Neuronal stem cell (in vitro differentiated cells): Measurements from ENCODE around the gene ZBTB12. TPM values are rescaled to one million over a fixed set of nuclear protein-coding genes. Genes with fewer than 3 reads are reported as not detected.

Experiments
- DNase-seq: peaks from one replicate; pipeline ENCODE4 v3.0.0-alpha.2; 2013; ENCODE audit warnings: low spot score
- H2AFZ ChIP-seq: one replicate; pipeline ENCODE4 v1.6.1; 2013; ENCODE audit warnings: mild to moderate bottlenecking, low read length, inconsistent platforms
- H2AK5ac ChIP-seq: 2 replicates; pipeline ENCODE4 v1.6.1; 2013; ENCODE audit warnings: low read depth, mild to moderate bottlenecking, inconsistent platforms, low read length, moderate library complexity, mixed read lengths
- H2BK120ac ChIP-seq: 2 replicates; pipeline ENCODE4 v1.6.1; 2013; ENCODE audit warnings: low read depth, mild to moderate bottlenecking, inconsistent platforms, low read length, moderate library complexity, mixed read lengths
- H2BK12ac ChIP-seq: one replicate; pipeline ENCODE4 v1.6.1; 2013; ENCODE audit warnings: low read length, inconsistent platforms
- H2BK15ac ChIP-seq: 2 replicates; pipeline ENCODE4 v1.6.1; 2013; ENCODE audit warnings: mild to moderate bottlenecking, low read length, inconsistent platforms, mixed read lengths
- H2BK5ac ChIP-seq: one replicate; pipeline ENCODE4 v1.6.1; 2013; ENCODE audit warnings: inconsistent platforms, mild to moderate bottlenecking, low read length, moderate library complexity
- H3K14ac ChIP-seq: one replicate; pipeline ENCODE4 v1.6.1; 2013; ENCODE audit warnings: low read length, inconsistent platforms
- H3K18ac ChIP-seq: 2 replicates; pipeline ENCODE4 v1.6.1; 2013; ENCODE audit warnings: low read length, inconsistent platforms
- H3K23ac ChIP-seq: 2 replicates; pipeline ENCODE4 v1.6.1; 2013; ENCODE audit warnings: low read depth, mild to moderate bottlenecking, mixed read lengths, low read length, inconsistent platforms; ENCODE audit not compliant: poor library complexity
- H3K27ac ChIP-seq: replicated peaks from 3 replicates; pipeline ENCODE4 v1.5.1; 2013; ENCODE audit warnings: low read length, inconsistent platforms
- H3K27me3 ChIP-seq, 3 experiments: 2 replicates each; pipeline ENCODE4 v1.6.1; 2013; ENCODE audit warnings: low read length in 3 of 3, mild to moderate bottlenecking in 2 of 3, inconsistent platforms in 1 of 3, low read depth in 1 of 3, mixed read lengths in 1 of 3, moderate library complexity in 1 of 3; ENCODE audit not compliant: control insufficient read depth in 3 of 3, insufficient read depth in 3 of 3
- H3K36me3 ChIP-seq, 2 donors: replicated peaks in 1 of 2; 2 replicates each; pipeline ENCODE4 v1.6.1; 2013; ENCODE audit warnings: low read length in 2 of 2; ENCODE audit not compliant: control insufficient read depth in 2 of 2, insufficient read depth in 2 of 2
- H3K4ac ChIP-seq: 2 replicates; pipeline ENCODE4 v1.6.1; 2013; ENCODE audit warnings: inconsistent platforms, mild to moderate bottlenecking, low read length, moderate library complexity
- H3K4me1 ChIP-seq, 2 donors: 1 replicate in 1 of 2; 2 replicates in 1 of 2; pipeline ENCODE4 v1.6.1; 2013; ENCODE audit warnings: low read length in 2 of 2, low read depth in 1 of 2; ENCODE audit not compliant: control insufficient read depth in 2 of 2, insufficient read depth in 1 of 2
- H3K4me2 ChIP-seq: one replicate; pipeline ENCODE4 v1.6.1; 2013; ENCODE audit warnings: mild to moderate bottlenecking, low read length, inconsistent platforms; ENCODE audit not compliant: insufficient read depth, poor library complexity, severe bottlenecking
- H3K4me3 ChIP-seq, 2 donors: 2 replicates each; pipeline ENCODE4 v1.5.1; 2013; ENCODE audit warnings: low read length in 2 of 2, mild to moderate bottlenecking in 2 of 2, inconsistent platforms in 1 of 2, moderate library complexity in 1 of 2
- H3K79me1 ChIP-seq: one replicate; pipeline ENCODE4 v1.6.1; 2013; ENCODE audit warnings: low read depth, mild to moderate bottlenecking, inconsistent platforms, low read length, moderate library complexity
- H3K9ac ChIP-seq: one replicate; pipeline ENCODE4 v1.6.1; 2013; ENCODE audit warnings: mild to moderate bottlenecking, low read depth, low read length, inconsistent platforms; ENCODE audit not compliant: poor library complexity
- H3K9me3 ChIP-seq, 2 donors: replicated peaks in 1 of 2; 2 replicates each; pipeline versions ENCODE3 to v1.6.1; 2013; ENCODE audit warnings: low read length in 2 of 2, mild to moderate bottlenecking in 2 of 2, inconsistent platforms in 1 of 2, low read depth in 1 of 2, mixed read lengths in 1 of 2, moderate library complexity in 1 of 2; ENCODE audit not compliant: control insufficient read depth in 2 of 2, insufficient read depth in 1 of 2
- H4K8ac ChIP-seq: one replicate; pipeline ENCODE4 v1.6.1; 2013; ENCODE audit warnings: low read depth, mild to moderate bottlenecking, inconsistent platforms, low read length, moderate library complexity
- H4K91ac ChIP-seq: one replicate; pipeline ENCODE4 v1.6.1; 2013; ENCODE audit warnings: low read length, low read depth, mild to moderate bottlenecking, inconsistent platforms; ENCODE audit not compliant: poor library complexity
- WGBS, 2 donors: extraction: QIAGEN DNeasy Blood & Tissue Kit; methylation state at CpG; one replicate each; pipeline ENCODE4 v1.1.7; 2013; ENCODE audit warnings: missing lambda C conversion rate in 2 of 2, mixed read lengths in 1 of 2; ENCODE audit not compliant: insufficient read length in 2 of 2, insufficient replicate concordance in 1 of 2; ENCODE audit errors: extremely low coverage in 2 of 2; 5-methylcytosine and 5-hydroxymethylcytosine counted together
- small RNA-seq: library from polyadenylated mRNA; stranded (forward); fragments of <200 nt; extraction: miRNeasy Mini kit (QIAGEN cat#:217004); gene quantifications from one replicate; pipeline ENCODE3, GENCODE V24; 2013; ENCODE audit not compliant: insufficient read depth

Gene ZBTB12

DNA sequence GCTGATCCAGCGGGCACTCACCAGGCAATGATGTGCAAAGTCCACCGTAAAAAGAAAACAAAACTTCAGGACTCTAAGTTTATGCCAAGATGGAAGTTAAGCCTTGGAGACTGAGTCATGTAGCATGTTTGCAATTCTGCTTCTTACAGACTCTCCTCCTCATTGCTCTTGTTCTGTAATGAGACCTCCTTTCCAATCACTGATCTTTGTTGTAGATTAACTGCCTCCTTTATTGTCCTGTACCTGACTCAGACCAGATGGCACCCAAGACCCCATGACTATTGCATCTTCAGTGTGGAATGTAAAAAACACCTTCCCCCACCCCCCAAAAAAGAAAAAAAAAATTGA, 50.4 kb downstream of the ZBTB12 start:
- H3K4me1 ChIP-seq, result no peaks in the 10 kb centered on the region
- no peak overlapping the region for H2AK5ac ChIP-seq
- H3K9ac ChIP-seq, result no peak overlapping the region
- H3K14ac ChIP-seq, result no peak overlapping the region
- no peak for DNase-seq
- H2BK5ac ChIP-seq, result no peak overlapping the region
- H3K4me2 ChIP-seq, result no peak overlapping the region
- no peaks in the 10 kb centered on the region for H3K79me1 ChIP-seq
- H4K8ac ChIP-seq, result no peak overlapping the region
- peak overlapping the region; percentile 5 for H2AFZ ChIP-seq
- H3K27me3 ChIP-seq, result no peaks in the 10 kb centered on the region
- H2BK120ac ChIP-seq, result no peak overlapping the region
- no peak overlapping the region for H2BK12ac ChIP-seq
- H3K18ac ChIP-seq, result no peak overlapping the region
- no peaks in the 10 kb centered on the region for H3K36me3 ChIP-seq
- no peak overlapping the region for H3K4me3 ChIP-seq
- H2BK15ac ChIP-seq, result no peak overlapping the region
- no peak overlapping the region for H3K4ac ChIP-seq
- H3K23ac ChIP-seq, result no peak overlapping the region
- WGBS, 2 donors, result no CpG with 5 or more reads among the region's 2 CpGs
- H4K91ac ChIP-seq, result no peak overlapping the region
- H3K9me3 ChIP-seq, result peaks cover 0 to 2% of the 10 kb centered on the region in 2 donors
- H3K27ac ChIP-seq, result no peak overlapping the region

DNA sequence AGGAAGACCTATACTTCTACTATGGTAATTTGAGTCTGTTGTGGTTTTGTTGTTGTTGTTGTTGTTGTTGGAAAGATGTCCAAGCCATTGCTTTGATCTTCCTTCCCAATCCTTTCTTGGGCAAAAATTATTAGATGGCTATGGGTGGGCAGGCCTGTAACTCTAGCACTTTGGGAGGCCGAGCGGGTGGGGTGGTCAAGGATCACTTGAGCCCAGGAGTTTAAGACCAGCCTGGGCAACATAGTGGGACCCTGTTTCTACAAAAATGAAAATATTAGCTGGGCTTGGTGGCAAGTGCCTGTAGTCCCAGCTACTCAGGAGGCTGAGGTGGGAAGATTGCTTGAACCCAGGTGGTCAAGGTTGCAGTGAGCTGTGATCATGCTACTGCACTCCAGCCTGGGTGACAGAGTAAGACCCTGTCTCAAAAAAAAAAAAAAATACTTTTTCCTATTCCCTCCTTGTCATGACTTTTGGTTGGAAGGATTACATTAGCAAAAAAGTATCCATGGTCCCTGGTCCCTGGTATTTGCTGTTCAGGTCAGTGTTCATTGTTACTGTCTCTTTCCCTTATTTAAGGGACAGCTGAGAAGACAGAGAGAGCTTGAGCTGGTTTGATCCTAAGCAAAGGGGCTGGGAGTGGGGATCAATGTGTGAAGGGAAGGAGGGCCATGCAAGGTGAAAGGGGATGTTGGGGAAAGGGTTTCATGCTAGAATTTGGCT, 51.0 kb downstream of the ZBTB12 start:
- H3K27me3 ChIP-seq, result no peaks in the 10 kb centered on the region
- no CpG with 5 or more reads among the region's 2 CpGs for WGBS, 2 donors
- H4K91ac ChIP-seq, result no peak overlapping the region

More for the DNA sequence above, 51.0 kb downstream of the ZBTB12 start:
- H3K14ac ChIP-seq, result no peak overlapping the region
- no peak for DNase-seq
- H3K36me3 ChIP-seq, result no peaks in the 10 kb centered on the region
- no peaks in the 10 kb centered on the region for H3K4me1 ChIP-seq
- H2BK5ac ChIP-seq, result no peak overlapping the region
- H3K23ac ChIP-seq, result no peak overlapping the region
- no peak overlapping the region for H2AFZ ChIP-seq
- no peak overlapping the region for H2BK15ac ChIP-seq
- H2AK5ac ChIP-seq, result no peak overlapping the region
- peaks cover 0 to 2% of the 10 kb centered on the region in 2 donors for H3K9me3 ChIP-seq
- no peak overlapping the region for H2BK120ac ChIP-seq
- no peak overlapping the region for H3K27ac ChIP-seq
- no peak overlapping the region for H4K8ac ChIP-seq
- H3K79me1 ChIP-seq, result no peaks in the 10 kb centered on the region
- no peak overlapping the region for H3K4me3 ChIP-seq
- no peak overlapping the region for H3K4me2 ChIP-seq
- H2BK12ac ChIP-seq, result no peak overlapping the region
- H3K18ac ChIP-seq, result no peak overlapping the region
- no peak overlapping the region for H3K9ac ChIP-seq
- H3K4ac ChIP-seq, result no peak overlapping the region

Small RNA genes lying within 50 kb of the gene (small RNA-seq; reads per million reads assigned to genes)
- gene AL645922.1, result not detected
